ENCODE results near the gene CDKN3. TPM values are rescaled to one million over a fixed set of nuclear protein-coding genes. Genes with fewer than 3 reads are reported as not detected.
"Not testable (repeated sequence)": the region's sequence is repeated elsewhere in the genome, so short reads cannot be mapped to it uniquely, and the experiment has no call there.

Gene CDKN3
- total RNA-seq, 1 donor from 2014 or later: 3.7 TPM

DNA sequence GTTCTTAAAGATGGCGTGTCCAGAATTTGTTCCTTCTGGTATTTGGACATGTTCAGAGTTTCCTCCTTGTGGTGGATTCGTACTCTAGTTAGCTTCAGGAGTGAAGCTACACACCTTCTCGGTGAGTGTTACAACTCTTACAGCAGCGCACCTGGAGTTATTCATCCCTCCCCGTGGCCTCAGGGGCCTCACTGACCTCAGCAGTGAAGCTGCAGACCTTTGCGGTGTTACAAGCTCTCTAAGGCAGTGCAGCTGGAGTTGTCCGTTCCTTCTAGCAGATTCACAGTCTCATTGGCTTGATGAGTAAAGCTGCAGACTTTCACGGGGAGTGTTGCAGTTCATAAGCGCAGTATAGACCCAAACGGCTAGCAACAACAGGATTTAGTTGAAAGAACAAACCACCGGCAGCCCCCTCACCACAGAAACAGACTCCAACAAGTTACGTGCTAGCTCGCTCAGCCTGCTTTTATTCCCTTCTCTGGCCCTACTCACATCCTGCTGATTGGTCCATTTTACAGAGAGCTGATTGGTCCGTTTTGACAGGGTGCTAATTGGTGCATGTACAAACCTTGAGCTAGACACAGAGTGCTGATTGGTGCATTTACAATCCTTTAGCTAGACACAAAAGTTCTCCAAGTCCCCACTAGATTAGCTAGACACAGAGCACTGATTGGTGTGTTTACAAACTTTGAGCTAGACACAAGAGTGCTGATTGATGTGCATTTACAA is 4.5 kb upstream of the CDKN3 start:
- DNase-seq (ENCODE audit: low read depth) (no peak), FAIRE-seq (no peak)
- no peak for TF ChIP-seq CTCF (IDR thresholded peaks at IDR 0.05; ENCODE audit: insufficient read depth, low read length, severe bottlenecking)
- no peak overlapping the region for H3K4me3 ChIP-seq (ENCODE audit: low read depth, low read length)
- no peaks in the 10 kb centered on the region for H3K36me3 ChIP-seq (ENCODE audit: control insufficient read depth, insufficient read depth, low read length)
- H3K27me3 ChIP-seq (ENCODE audit: control insufficient read depth, insufficient read depth, low read length): peaks cover 1% of the 10 kb centered on the region

DNA sequence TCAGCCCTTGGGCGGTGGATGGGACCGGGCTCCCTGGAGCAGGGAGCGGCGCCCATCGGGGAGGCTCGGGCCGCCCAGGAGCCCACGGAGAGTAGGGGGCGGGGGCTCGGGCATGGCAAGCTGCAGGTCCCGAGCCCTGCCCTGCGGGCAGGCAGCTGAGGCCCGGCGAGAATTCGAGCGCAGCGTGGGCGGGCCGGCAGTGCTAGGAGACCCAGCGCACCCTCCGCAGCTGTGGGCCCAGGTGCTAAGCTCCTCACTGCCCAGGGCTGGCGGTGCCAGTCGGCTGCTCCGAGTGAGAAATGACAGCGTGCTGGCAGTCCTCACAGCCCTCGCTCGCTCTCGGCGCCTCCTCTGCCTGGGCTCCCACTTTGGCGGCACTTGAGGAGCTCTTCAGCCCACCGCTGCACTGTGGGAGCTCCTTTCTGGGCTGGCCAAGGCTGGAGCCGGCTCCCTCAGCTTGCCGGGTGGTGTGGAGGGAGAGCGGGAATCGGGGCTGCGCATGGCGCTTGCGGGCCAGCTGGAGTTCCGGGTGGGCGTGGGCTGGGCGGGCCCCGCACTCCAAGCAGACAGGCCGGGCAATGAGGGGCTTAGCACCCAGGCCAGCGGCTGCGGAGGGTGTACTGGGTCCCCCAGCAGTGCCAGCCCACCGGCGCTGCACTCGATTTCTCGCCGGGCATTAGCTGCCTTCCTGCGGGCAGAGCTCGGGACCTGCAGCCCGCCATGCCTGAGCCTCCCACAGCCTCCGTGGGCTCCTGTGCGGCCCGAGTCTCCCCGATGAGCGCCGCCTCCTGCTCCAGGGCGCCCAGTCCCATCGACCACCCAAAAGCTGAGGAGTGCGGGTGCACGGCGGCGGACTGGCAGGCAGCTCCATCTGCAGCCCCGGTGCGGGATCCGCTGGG is 3.6 kb upstream of the CDKN3 start:
- DNase-seq (ENCODE audit: low read depth); H3K27me3 ChIP-seq (ENCODE audit: control insufficient read depth, insufficient read depth, low read length); H3K36me3 ChIP-seq (ENCODE audit: control insufficient read depth, insufficient read depth, low read length); FAIRE-seq: not testable (repeated sequence)
- peak overlapping the region; percentile 22 for H3K4me3 ChIP-seq (ENCODE audit: low read depth, low read length)

GRCh38 chr14:54394596-54394995 is 2.2 kb upstream of the CDKN3 start:
- Histone ChIP-seq H3K27me3 (ENCODE audit: control insufficient read depth, insufficient read depth, low read length) (no peaks in the 10 kb centered on the region), H3K36me3 (ENCODE audit: control insufficient read depth, insufficient read depth, low read length) (no peaks in the 10 kb centered on the region), H3K4me3 (ENCODE audit: low read depth, low read length) (no peak overlapping the region)
- TF ChIP-seq CTCF (IDR thresholded peaks at IDR 0.05; ENCODE audit: insufficient read depth, low read length, severe bottlenecking): no peak
- DNase-seq (ENCODE audit: low read depth) (no peak), FAIRE-seq (no peak)

GRCh38 chr14:54395284-54395683 is 1.5 kb upstream of the CDKN3 start:
- TF ChIP-seq CTCF (IDR thresholded peaks at IDR 0.05; ENCODE audit: insufficient read depth, low read length, severe bottlenecking): no peak
- FAIRE-seq: no peak
- no peak overlapping the region for H3K4me3 ChIP-seq (ENCODE audit: low read depth, low read length)
- no peaks in the 10 kb centered on the region for H3K36me3 ChIP-seq (ENCODE audit: control insufficient read depth, insufficient read depth, low read length)
- no peak for DNase-seq (ENCODE audit: low read depth)
- no peaks in the 10 kb centered on the region for H3K27me3 ChIP-seq (ENCODE audit: control insufficient read depth, insufficient read depth, low read length)

GRCh38 chr14:54395716-54396115 is 1.1 kb upstream of the CDKN3 start:
- FAIRE-seq (no peak), DNase-seq (ENCODE audit: low read depth) (no peak)
- H3K27me3 ChIP-seq (ENCODE audit: control insufficient read depth, insufficient read depth, low read length): no peaks in the 10 kb centered on the region
- no peaks in the 10 kb centered on the region for H3K36me3 ChIP-seq (ENCODE audit: control insufficient read depth, insufficient read depth, low read length)
- H3K4me3 ChIP-seq (ENCODE audit: low read depth, low read length): no peak overlapping the region
- TF ChIP-seq CTCF (IDR thresholded peaks at IDR 0.05; ENCODE audit: insufficient read depth, low read length, severe bottlenecking): no peak

DNA sequence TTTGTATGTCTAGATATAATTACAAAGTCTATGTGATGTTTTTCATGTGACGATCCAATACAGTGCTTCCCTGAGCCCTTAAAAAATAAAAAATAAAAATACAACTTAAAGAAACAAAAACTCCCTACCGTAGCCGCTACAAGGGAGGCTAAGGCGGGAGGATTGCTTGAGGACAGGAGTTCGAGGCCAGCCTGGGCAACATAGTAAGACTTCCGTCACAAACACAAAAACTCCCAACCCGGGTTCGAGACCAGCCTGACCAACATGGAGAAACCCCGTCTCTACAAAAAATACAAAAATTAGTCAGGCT is 669 bp upstream of the CDKN3 start:
- Histone ChIP-seq H3K4me3 (ENCODE audit: low read depth, low read length) (peak overlapping the region; percentile 60), H3K36me3 (ENCODE audit: control insufficient read depth, insufficient read depth, low read length) (no peaks in the 10 kb centered on the region), H3K27me3 (ENCODE audit: control insufficient read depth, insufficient read depth, low read length) (no peaks in the 10 kb centered on the region)
- FAIRE-seq (no peak), DNase-seq (ENCODE audit: low read depth) (no peak)
- TF ChIP-seq CTCF (IDR thresholded peaks at IDR 0.05; ENCODE audit: insufficient read depth, low read length, severe bottlenecking): no peak

All from bronchial epithelial cell (primary cell).